HepG2 (cell line): ENCODE results near the gene CDYL. TPM values are rescaled to one million over a fixed set of nuclear protein-coding genes. Genes with fewer than 3 reads are reported as not detected.

Experiments
- ADNP ChIP-seq: sonication (generic); formaldehyde crosslinking; IDR thresholded peaks from 2 replicates; pipeline ENCODE4 v1.4.0; 2020; ENCODE audit warnings: missing genetic modification reagents
- ELF3 ChIP-seq: IDR thresholded peaks from 2 replicates; pipeline ENCODE4 v1.6.1; 2016; ENCODE audit warnings: missing genetic modification reagents, missing compliant biosample characterization
- ESRRA ChIP-seq: sonication (generic); formaldehyde crosslinking; IDR thresholded peaks from 2 replicates; pipeline ENCODE4 v1.5.1; 2020; ENCODE audit warnings: mild to moderate bottlenecking, low read depth, missing genetic modification reagents
- HOMEZ ChIP-seq: IDR thresholded peaks from 2 replicates; pipeline ENCODE4 v1.6.1; 2016; ENCODE audit warnings: low read depth
- KLF12 ChIP-seq: sonication (generic); formaldehyde crosslinking; IDR thresholded peaks from 2 replicates; pipeline ENCODE4 v1.4.0; 2020; ENCODE audit warnings: missing genetic modification reagents, borderline replicate concordance
- KLF9 ChIP-seq: IDR thresholded peaks from 2 replicates; pipeline ENCODE4 v1.6.1; 2016; ENCODE audit warnings: low read depth
- LCORL ChIP-seq, 2 experiments: fragments of 450-650 bp in 1 of 2; sonication (generic) in 1 of 2; formaldehyde crosslinking in 1 of 2; IDR thresholded peaks; 2 replicates each; pipeline versions ENCODE4 v1.5.0 to v1.6.1; 2017 to 2020; ENCODE audit warnings: antibody characterized with exemption in 1 of 2, missing genetic modification reagents in 1 of 2
- RAD51 ChIP-seq: fragments of 450-650 bp; IDR thresholded peaks from 2 replicates; pipeline ENCODE4 v1.6.1; 2016; ENCODE audit warnings: borderline replicate concordance
- RBM39 ChIP-seq: fragments of 200-400 bp; formaldehyde crosslinking; IDR thresholded peaks from one replicate; pipeline ENCODE4 v1.6.1; 2018; ENCODE audit warnings: antibody characterized with exemption, mild to moderate bottlenecking, low read depth, low read length; ENCODE audit not compliant: poor library complexity, severe bottlenecking
- SNAPC5 ChIP-seq: sonication (generic); formaldehyde crosslinking; IDR thresholded peaks from 2 replicates; pipeline ENCODE4 v1.8.1; 2023; ENCODE audit warnings: mild to moderate bottlenecking, missing genetic modification reagents, borderline replicate concordance
- SP140L ChIP-seq: sonication (generic); formaldehyde crosslinking; IDR thresholded peaks from 2 replicates; pipeline ENCODE4 v1.4.0; 2020; ENCODE audit warnings: missing genetic modification reagents, borderline replicate concordance
- TBX3 ChIP-seq: fragments of 450-650 bp; IDR thresholded peaks from 2 replicates; pipeline ENCODE4 v1.6.1; 2017; ENCODE audit warnings: antibody characterized with exemption, mild to moderate bottlenecking, inconsistent platforms, borderline replicate concordance
- ZFYVE20 ChIP-seq: sonication (generic); formaldehyde crosslinking; IDR thresholded peaks from 2 replicates; pipeline ENCODE4 v1.8.0; 2023; ENCODE audit warnings: low read depth, mild to moderate bottlenecking, moderate library complexity, missing genetic modification reagents, borderline replicate concordance
- ZKSCAN1 ChIP-seq: fragments of 150-350 bp; IDR thresholded peaks from 2 replicates; pipeline ENCODE4 v1.6.1; 2014; ENCODE audit warnings: low read length
- ZNF205 ChIP-seq: IDR thresholded peaks from 2 replicates; pipeline ENCODE4 v1.6.1; 2018; ENCODE audit warnings: missing biosample characterization, missing genetic modification reagents
- ZNF24 ChIP-seq: fragments of 450-650 bp; IDR thresholded peaks from 2 replicates; pipeline ENCODE4 v1.6.1; 2017; ENCODE audit warnings: antibody characterized with exemption, mild to moderate bottlenecking
- ZNF460 ChIP-seq: sonication (generic); formaldehyde crosslinking; IDR thresholded peaks from 2 replicates; pipeline ENCODE4 v1.5.1; 2020; ENCODE audit warnings: missing genetic modification reagents, mild to moderate bottlenecking, borderline replicate concordance
- ZNF614 ChIP-seq: IDR thresholded peaks from 2 replicates; pipeline ENCODE4 v1.6.1; 2018; ENCODE audit warnings: missing biosample characterization, missing genetic modification reagents, inconsistent platforms, borderline replicate concordance
- ZNF678 ChIP-seq: sonication (generic); formaldehyde crosslinking; IDR thresholded peaks from 2 replicates; pipeline ENCODE4 v1.4.0; 2020; ENCODE audit warnings: mild to moderate bottlenecking, missing genetic modification reagents
- ZNF737 ChIP-seq: sonication (generic); formaldehyde crosslinking; IDR thresholded peaks from 2 replicates; pipeline ENCODE4 v1.5.0; 2020; ENCODE audit warnings: missing genetic modification reagents, mild to moderate bottlenecking, borderline replicate concordance
- ZZZ3 ChIP-seq: sonication (generic); formaldehyde crosslinking; IDR thresholded peaks from 2 replicates; pipeline ENCODE4 v1.4.0; 2020; ENCODE audit warnings: missing genetic modification reagents, mild to moderate bottlenecking, borderline replicate concordance
- polyA plus RNA-seq, 8 experiments: library from polyadenylated mRNA; depleted of rRNA in 3 of 8; stranded (reverse) in 7 of 8; unstranded in 1 of 8; fragments of >200 nt; fragmentation: Illumina TruSeq in 4 of 8; extraction: Trizol in 4 of 8; gene quantifications; 2 replicates each; pipeline versions ENCODE4 v1.2.1 to v1.2.3, GENCODE V29; 2011 to 2016; ENCODE audit warnings: low read depth in 4 of 8, missing spikeins in 1 of 8, mixed read lengths in 1 of 8; ENCODE audit not compliant: insufficient read depth in 1 of 8
- total RNA-seq, 5 experiments: library from RNA; depleted of rRNA; stranded (reverse); fragments of >200 nt; fragmentation: Illumina TruSeq; extraction: Trizol; gene quantifications; 2 replicates each; pipeline ENCODE4 v1.2.3, GENCODE V29; 2016; ENCODE audit warnings: low read depth in 1 of 5
- TF ChIP-seq, protein P1 (sequence below): sonication (generic); formaldehyde crosslinking; IDR thresholded peaks from 2 replicates; pipeline ENCODE4 v1.5.0; 2020; ENCODE audit warnings: missing genetic modification reagents
- TF ChIP-seq, protein P2 (sequence below): sonication (generic); formaldehyde crosslinking; IDR thresholded peaks from 2 replicates; pipeline ENCODE4 v1.4.0; 2020; ENCODE audit warnings: missing genetic modification reagents, borderline replicate concordance

CDYL gene
- total and polyA plus RNA-seq, 2 of the 13 experiments (the other 11 are each of a cell fraction or from before 2014, with no cell fraction given), result 22.8 to 105 TPM

DNA sequence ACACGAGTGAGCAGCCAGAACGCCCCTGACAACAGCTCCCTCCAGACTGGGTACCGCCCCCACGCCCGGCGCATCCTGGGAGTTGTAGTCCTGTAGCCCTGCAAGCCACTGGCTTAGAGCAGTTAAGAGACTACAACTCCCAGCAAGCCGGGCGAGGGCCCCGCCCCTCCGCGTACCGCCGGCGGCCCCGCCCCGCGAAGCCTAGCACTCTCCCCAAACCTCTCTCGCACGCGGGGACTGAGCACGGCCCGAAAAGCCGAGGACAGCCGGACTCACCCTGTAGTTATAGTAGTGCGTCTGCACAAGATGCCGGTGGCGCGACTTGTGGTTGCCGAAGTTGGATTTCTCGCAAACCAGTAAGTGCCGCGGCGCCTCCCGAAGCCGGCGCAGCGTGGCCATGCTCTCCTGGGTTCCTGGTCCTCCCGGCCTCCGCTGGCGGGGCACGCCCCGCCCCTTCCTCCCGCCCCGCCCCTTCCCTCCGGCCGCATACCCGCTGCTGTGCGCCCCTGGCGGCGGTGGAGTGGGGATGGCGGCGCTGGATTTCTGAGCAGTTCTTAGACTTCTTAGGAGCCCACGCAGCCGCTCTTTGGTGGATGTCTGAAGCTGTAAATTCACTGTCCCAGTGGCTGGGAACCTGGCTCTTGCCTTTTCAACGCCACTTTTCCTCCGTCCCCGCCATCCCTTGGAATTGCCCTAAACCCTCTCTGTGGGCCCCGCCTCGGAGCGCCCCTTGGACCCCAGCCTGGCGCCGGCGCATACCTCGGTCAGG is 227.6 kb downstream of the CDYL start, which contains the start of gene RPP40 (continued):
- TF ChIP-seq ZNF614 (CRISPR knock-in tag) (no peak; the same call in 1 of the 2 replicates), ZKSCAN1 (no peak; the same call in 1 of the 2 replicates), ZNF24 (no peak), SNAPC5 (CRISPR knock-in tag) (no peak), ZNF737 (CRISPR knock-in tag) (no peak; the same call in 1 of the 2 replicates), LCORL (IDR thresholded peaks at IDR 0.05) (no peak), LCORL (CRISPR knock-in tag; IDR thresholded peaks at IDR 0.05) (peak; percentile 63), ESRRA (peak; percentile 44; the same call in 1 of the 2 replicates), RBM39 (peak; percentile 37), SP140L (CRISPR knock-in tag) (no peak), KLF12 (peak; percentile 95), ZZZ3 (CRISPR knock-in tag) (no peak; the same call in 1 of the 2 replicates), ELF3 (CRISPR knock-in tag) (no peak), TBX3 (no peak), ZNF205 (CRISPR knock-in tag) (peak; percentile 81), KLF9 (CRISPR knock-in tag) (peak; percentile 92), ZFYVE20 (CRISPR knock-in tag) (no peak), ZNF460 (CRISPR knock-in tag) (no peak), ADNP (CRISPR knock-in tag) (peak; percentile 59; the same call in 1 of the 2 replicates), RAD51 (no peak), HOMEZ (CRISPR knock-in tag) (peak; percentile 56; the same call in 1 of the 2 replicates), ZNF678 (no peak)
- TF ChIP-seq, protein P1, sequence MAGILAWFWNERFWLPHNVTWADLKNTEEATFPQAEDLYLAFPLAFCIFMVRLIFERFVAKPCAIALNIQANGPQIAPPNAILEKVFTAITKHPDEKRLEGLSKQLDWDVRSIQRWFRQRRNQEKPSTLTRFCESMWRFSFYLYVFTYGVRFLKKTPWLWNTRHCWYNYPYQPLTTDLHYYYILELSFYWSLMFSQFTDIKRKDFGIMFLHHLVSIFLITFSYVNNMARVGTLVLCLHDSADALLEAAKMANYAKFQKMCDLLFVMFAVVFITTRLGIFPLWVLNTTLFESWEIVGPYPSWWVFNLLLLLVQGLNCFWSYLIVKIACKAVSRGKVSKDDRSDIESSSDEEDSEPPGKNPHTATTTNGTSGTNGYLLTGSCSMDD (CRISPR knock-in tag), result 0 out of 2 replicates have a peak, but pooled peaks have one; percentile 83
- TF ChIP-seq, protein P2, sequence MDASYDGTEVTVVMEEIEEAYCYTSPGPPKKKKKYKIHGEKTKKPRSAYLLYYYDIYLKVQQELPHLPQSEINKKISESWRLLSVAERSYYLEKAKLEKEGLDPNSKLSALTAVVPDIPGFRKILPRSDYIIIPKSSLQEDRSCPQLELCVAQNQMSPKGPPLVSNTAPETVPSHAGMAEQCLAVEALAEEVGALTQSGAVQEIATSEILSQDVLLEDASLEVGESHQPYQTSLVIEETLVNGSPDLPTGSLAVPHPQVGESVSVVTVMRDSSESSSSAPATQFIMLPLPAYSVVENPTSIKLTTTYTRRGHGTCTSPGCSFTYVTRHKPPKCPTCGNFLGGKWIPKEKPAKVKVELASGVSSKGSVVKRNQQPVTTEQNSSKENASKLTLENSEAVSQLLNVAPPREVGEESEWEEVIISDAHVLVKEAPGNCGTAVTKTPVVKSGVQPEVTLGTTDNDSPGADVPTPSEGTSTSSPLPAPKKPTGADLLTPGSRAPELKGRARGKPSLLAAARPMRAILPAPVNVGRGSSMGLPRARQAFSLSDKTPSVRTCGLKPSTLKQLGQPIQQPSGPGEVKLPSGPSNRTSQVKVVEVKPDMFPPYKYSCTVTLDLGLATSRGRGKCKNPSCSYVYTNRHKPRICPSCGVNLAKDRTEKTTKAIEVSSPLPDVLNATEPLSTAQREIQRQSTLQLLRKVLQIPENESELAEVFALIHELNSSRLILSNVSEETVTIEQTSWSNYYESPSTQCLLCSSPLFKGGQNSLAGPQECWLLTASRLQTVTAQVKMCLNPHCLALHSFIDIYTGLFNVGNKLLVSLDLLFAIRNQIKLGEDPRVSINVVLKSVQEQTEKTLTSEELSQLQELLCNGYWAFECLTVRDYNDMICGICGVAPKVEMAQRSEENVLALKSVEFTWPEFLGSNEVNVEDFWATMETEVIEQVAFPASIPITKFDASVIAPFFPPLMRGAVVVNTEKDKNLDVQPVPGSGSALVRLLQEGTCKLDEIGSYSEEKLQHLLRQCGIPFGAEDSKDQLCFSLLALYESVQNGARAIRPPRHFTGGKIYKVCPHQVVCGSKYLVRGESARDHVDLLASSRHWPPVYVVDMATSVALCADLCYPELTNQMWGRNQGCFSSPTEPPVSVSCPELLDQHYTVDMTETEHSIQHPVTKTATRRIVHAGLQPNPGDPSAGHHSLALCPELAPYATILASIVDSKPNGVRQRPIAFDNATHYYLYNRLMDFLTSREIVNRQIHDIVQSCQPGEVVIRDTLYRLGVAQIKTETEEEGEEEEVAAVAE (CRISPR knock-in tag), result peak; percentile 78; the same call in 1 of the 2 replicates
